ENCODE measurements around the gene PSME3. TPM values are rescaled to one million over a fixed set of nuclear protein-coding genes. Genes with fewer than 3 reads are reported as not detected.

The PSME3 gene
- total and polyA plus RNA-seq, 9 of the 15 experiments (the other 6 are each of a cell fraction or from before 2014, with no cell fraction given) = 31.2 to 275 (median 141) TPM

GRCh38 chr17:42821176-42821575 is 12.0 kb upstream of the PSME3 start:
- BruUV-seq (replicated peaks) = no TSS peak
- Histone ChIP-seq H3K4me3 (no peak overlapping the region), H3K36me3 (ENCODE audit: control insufficient read depth, insufficient read depth, low read length) (peaks cover 63% of the 10 kb centered on the region), H3K27me3 (ENCODE audit: control insufficient read depth in 2 of 2, insufficient read depth in 2 of 2, low read length in 2 of 2) (no peaks in the 10 kb centered on the region), H4K20me1 (replicated peaks; ENCODE audit: control insufficient read depth, insufficient read depth, low read length) (no peaks in the 10 kb centered on the region), H3K27ac (ENCODE audit: extremely low read depth, low read depth, low read length) (no peak overlapping the region), H3K4me1 (replicated peaks in 1 of 2; ENCODE audit: control insufficient read depth in 2 of 2, insufficient read depth in 2 of 2, low read length in 2 of 2) (peaks cover 0 to 18% of the 10 kb centered on the region in 2 experiments; a peak in 2 of 5 replicates), H3K9ac (ENCODE audit: insufficient read depth in 1 of 2, low read depth in 2 of 2, low read length in 2 of 2) (no peak overlapping the region), H3K9me3 (replicated peaks; ENCODE audit: control insufficient read depth, insufficient read depth, low read depth, low read length) (no peaks in the 10 kb centered on the region), H3K4me2 (ENCODE audit: insufficient read depth, low read length) (no peak overlapping the region), H3K9me1 (ENCODE audit: control insufficient read depth, insufficient read depth, low read length) (no peaks in the 10 kb centered on the region), H3K79me2 (ENCODE audit: control insufficient read depth, insufficient read depth, low read length) (peaks cover 25% of the 10 kb centered on the region), H2AFZ (ENCODE audit: low read depth, low read length) (no peak overlapping the region)
- TF ChIP-seq ARID2 (IDR thresholded peaks at IDR 0.05) = no peak
- ChIA-PET CTCF (ENCODE audit: low intra/inter-chr PET ratio) (no interaction called here), POLR2A (interaction anchor here (0.8 to 1.0 kb wide), 3 partner anchors 9 to 71 kb away, joined by 3 to 4 read pairs (median 3); no protein-coding TSS in a partner anchor)
- intact Hi-C loops (cut with micrococcal nuclease) = no loop called here
- DNase-seq (ENCODE audit: extremely low read depth in 1 of 4, low spot score in 3 of 4) = no peak
- 82% methylated on average over 7 of the region's 7 CpGs for WGBS (ENCODE audit: insufficient coverage, low coverage, missing lambda C conversion rate)
- in situ Hi-C loops (cut with MboI) = loop anchor here (5.0 kb wide), 1 partner anchor 99 kb away; no protein-coding TSS in a partner anchor
- ATAC-seq = no peak
- no peak for FAIRE-seq

GRCh38 chr17:42827472-42827871 is 5.7 kb upstream of the PSME3 start:
- peaks cover 6 to 21% of the 10 kb centered on the region in 2 experiments; a peak in 3 of 5 replicates for H3K4me1 ChIP-seq (replicated peaks in 1 of 2; ENCODE audit: control insufficient read depth in 2 of 2, insufficient read depth in 2 of 2, low read length in 2 of 2)
- DNase-seq (ENCODE audit: extremely low read depth in 1 of 4, low spot score in 3 of 4) = no peak
- no peak overlapping the region for H2AFZ ChIP-seq (ENCODE audit: low read depth, low read length)
- peaks cover 18% of the 10 kb centered on the region for H3K79me2 ChIP-seq (ENCODE audit: control insufficient read depth, insufficient read depth, low read length)
- H3K4me3 ChIP-seq = no peak overlapping the region
- H3K9me3 ChIP-seq (replicated peaks; ENCODE audit: control insufficient read depth, insufficient read depth, low read depth, low read length) = no peaks in the 10 kb centered on the region
- ChIA-PET POLR2A (interaction anchor here (0.6 kb wide), 1 partner anchor 137 kb away, joined by 3 read pairs; the partner anchor contains the start of gene AARSD1), CTCF (ENCODE audit: low intra/inter-chr PET ratio) (no interaction called here)
- H3K9me1 ChIP-seq (ENCODE audit: control insufficient read depth, insufficient read depth, low read length) = no peaks in the 10 kb centered on the region
- H3K4me2 ChIP-seq (ENCODE audit: insufficient read depth, low read length) = no peak overlapping the region
- in situ Hi-C loops (cut with MboI) (no loop called here), intact Hi-C loops (cut with micrococcal nuclease) (no loop called here)
- no peaks in the 10 kb centered on the region for H3K27me3 ChIP-seq (ENCODE audit: control insufficient read depth in 2 of 2, insufficient read depth in 2 of 2, low read length in 2 of 2)
- FAIRE-seq = no peak
- ATAC-seq = no peak
- no peak overlapping the region for H3K9ac ChIP-seq (ENCODE audit: insufficient read depth in 1 of 2, low read depth in 2 of 2, low read length in 2 of 2)
- no peak overlapping the region for H3K27ac ChIP-seq (ENCODE audit: extremely low read depth, low read depth, low read length)
- WGBS (ENCODE audit: insufficient coverage, low coverage, missing lambda C conversion rate) = 59% methylated on average over 1 of the region's 1 CpG
- no TSS peak for BruUV-seq (replicated peaks)
- no peaks in the 10 kb centered on the region for H4K20me1 ChIP-seq (replicated peaks; ENCODE audit: control insufficient read depth, insufficient read depth, low read length)
- peaks cover 4% of the 10 kb centered on the region; the same call in 2 of the 3 replicates for H3K36me3 ChIP-seq (ENCODE audit: control insufficient read depth, insufficient read depth, low read length)
- TF ChIP-seq ELK3 (CRISPR knock-in tag; IDR thresholded peaks at IDR 0.05) (no peak), RBM25 (IDR thresholded peaks at IDR 0.05; ENCODE audit: low read depth, low read length, severe bottlenecking) (peak; percentile 66)

Measured in K562 (cell line).